ENCODE data around the gene RPS2. TPM values are rescaled to one million over a fixed set of nuclear protein-coding genes. Genes with fewer than 3 reads are reported as not detected.

The RPS2 gene
- total RNA-seq, 2 experiments from 2014 or later = 2,364 to 2,405 TPM

DNA sequence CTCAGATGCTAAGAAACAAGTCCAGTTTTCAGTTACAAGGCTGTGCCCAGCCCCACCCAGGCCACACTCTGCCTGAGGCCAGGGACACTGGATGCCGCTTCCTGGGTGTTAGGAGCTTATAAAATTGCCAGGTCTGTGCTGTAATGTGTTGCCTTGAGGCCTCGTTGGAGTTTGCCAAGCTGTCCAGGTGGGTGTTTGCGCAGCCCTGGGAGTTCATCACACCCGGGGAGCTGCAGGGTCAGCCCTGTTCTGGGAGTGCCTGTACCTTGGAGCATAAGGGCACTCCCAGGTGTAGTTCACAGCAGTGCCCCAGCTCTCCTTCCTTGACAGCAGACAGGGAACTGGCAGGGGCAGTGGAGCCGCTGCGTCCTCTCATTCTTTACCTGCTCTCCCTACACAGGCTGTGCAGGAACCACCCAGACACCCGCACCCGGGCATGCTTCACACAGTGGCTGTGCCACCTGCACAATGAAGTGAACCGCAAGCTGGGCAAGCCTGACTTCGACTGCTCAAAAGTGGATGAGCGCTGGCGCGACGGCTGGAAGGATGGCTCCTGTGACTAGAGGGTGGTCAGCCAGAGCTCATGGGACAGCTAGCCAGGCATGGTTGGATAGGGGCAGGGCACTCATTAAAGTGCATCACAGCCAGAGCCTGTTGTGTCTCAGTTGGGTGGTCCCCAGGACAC, 21.0 kb upstream of the RPS2 start:
- H3K4me1 Mint-ChIP-seq = peaks cover 34% of the 10 kb centered on the region
- no peak for DNase-seq
- peaks cover 13% of the 10 kb centered on the region for H3K36me3 Mint-ChIP-seq (ENCODE audit: low read depth)
- H3K27me3 Mint-ChIP-seq = peaks cover 36% of the 10 kb centered on the region
- no peak overlapping the region for H3K27ac Mint-ChIP-seq
- ChIA-PET CTCF (interaction anchor here (0.7 to 1.7 kb wide), 3 partner anchors 14 to 18 kb away, joined by 3 to 6 read pairs (median 3); partner anchors contain the start of gene TBL3), POLR2A (interaction anchor here (1.1 to 12.7 kb wide), 4 partner anchors 13 to 170 kb away, joined by 3 to 149 read pairs (median 30); partner anchors contain the start of genes NDUFB10, RNF151, RPS2 and TBL3)
- peak overlapping the region; percentile 80 for H3K4me3 Mint-ChIP-seq
- H3K9me3 Mint-ChIP-seq = no peaks in the 10 kb centered on the region

GRCh38 chr16:1984347-1985225, 20.0 kb upstream of the RPS2 start:
- Mint-ChIP-seq H3K4me1 (peaks cover 32% of the 10 kb centered on the region), H3K27me3 (peaks cover 40% of the 10 kb centered on the region), H3K4me3 (peak overlapping the region; percentile 80), H3K27ac (peak overlapping the region; percentile 32), H3K36me3 (ENCODE audit: low read depth) (peaks cover 13% of the 10 kb centered on the region), H3K9me3 (no peaks in the 10 kb centered on the region)
- POLR2A ChIA-PET = interaction anchor here (0.8 to 12.7 kb wide), 6 partner anchors 8 to 171 kb away, joined by 4 to 149 read pairs (median 10); partner anchors contain the start of genes NDUFB10, RNF151, RPS2 and TBL3
- CTCF ChIA-PET = interaction anchor here (0.7 to 1.7 kb wide), 2 partner anchors 13 to 19 kb away, joined by 3 to 6 read pairs; partner anchors contain the start of gene TBL3
- DNase-seq = no peak

- POLR2A ChIA-PET = interaction anchor here (0.8 to 12.7 kb wide), 6 partner anchors 8 to 171 kb away, joined by 4 to 149 read pairs (median 10); partner anchors contain the start of genes NDUFB10, RNF151, RPS2 and TBL3
Measured at GRCh38 chr16:1983544-1984346, 19.1 kb upstream of the RPS2 start, which contains the start of gene GFER. Gene GFER (plus strand): TSS chr16:1984193. CDS start chr16:1984219, 26 bp downstream.

GRCh38 chr16:1982991-1983543, 18.4 kb upstream of the RPS2 start:
- no peak for DNase-seq
- Mint-ChIP-seq H3K36me3 (ENCODE audit: low read depth) (peaks cover 12% of the 10 kb centered on the region), H3K4me1 (peaks cover 21% of the 10 kb centered on the region), H3K27ac (no peak overlapping the region), H3K4me3 (peak overlapping the region; percentile 80), H3K27me3 (peaks cover 28% of the 10 kb centered on the region), H3K9me3 (no peaks in the 10 kb centered on the region)
- POLR2A ChIA-PET = interaction anchor here (1.9 to 12.7 kb wide), 4 partner anchors 9 to 172 kb away, joined by 7 to 149 read pairs (median 30); partner anchors contain the start of genes NDUFB10, RNF151, RPS2 and TBL3
- CTCF ChIA-PET = interaction anchor here (1.1 kb wide), 1 partner anchor 170 kb away, joined by 3 read pairs; no protein-coding TSS in a partner anchor

More at GRCh38 chr16:1983544-1984346, 19.1 kb upstream of the RPS2 start, which contains the start of gene GFER:
- no peaks in the 10 kb centered on the region for H3K9me3 Mint-ChIP-seq
- H3K4me1 Mint-ChIP-seq = peaks cover 24% of the 10 kb centered on the region
- peak; percentile 83 for DNase-seq
- H3K27me3 Mint-ChIP-seq = peaks cover 32% of the 10 kb centered on the region
- H3K36me3 Mint-ChIP-seq (ENCODE audit: low read depth) = peaks cover 14% of the 10 kb centered on the region
- CTCF ChIA-PET = interaction anchor here (1.1 to 1.7 kb wide), 2 partner anchors 12 to 169 kb away, joined by 3 to 6 read pairs; partner anchors contain the start of gene TBL3
- peak within 1 kb of the TSS; percentile 80 for H3K4me3 Mint-ChIP-seq
- H3K27ac Mint-ChIP-seq = peak within 1 kb of the TSS; percentile 32

GRCh38 chr16:1982013-1982433, 17.4 kb upstream of the RPS2 start:
- Mint-ChIP-seq H3K36me3 (ENCODE audit: low read depth) (peaks cover 15% of the 10 kb centered on the region), H3K4me1 (peaks cover 21% of the 10 kb centered on the region), H3K9me3 (no peaks in the 10 kb centered on the region), H3K27ac (no peak overlapping the region), H3K27me3 (peaks cover 27% of the 10 kb centered on the region), H3K4me3 (no peak overlapping the region)
- no peak for DNase-seq
- ChIA-PET POLR2A (interaction anchor here (0.7 to 12.7 kb wide), 4 partner anchors 10 to 275 kb away, joined by 3 to 149 read pairs (median 25); partner anchors contain the start of genes NDUFB10, RNF151, RPS2 and TBL3), CTCF (interaction anchor here (1.0 kb wide), 1 partner anchor 39 kb away, joined by 3 read pairs; the partner anchor contains the start of gene MSRB1)

GRCh38 chr16:1981398-1981836, 16.8 kb upstream of the RPS2 start, which contains the start of gene NOXO1:
Gene NOXO1 (minus strand): TSS chr16:1981469. CDS start chr16:1981179, 290 bp downstream.
- H3K9me3 Mint-ChIP-seq = no peaks in the 10 kb centered on the region
- H3K36me3 Mint-ChIP-seq (ENCODE audit: low read depth) = peaks cover 9% of the 10 kb centered on the region
- no peak within 1 kb of the TSS for H3K4me3 Mint-ChIP-seq
- ChIA-PET POLR2A (interaction anchor here (1.0 to 12.7 kb wide), 6 partner anchors 9 to 274 kb away, joined by 3 to 149 read pairs (median 4); partner anchors contain the start of genes NDUFB10, RNF151, RPS2 and TBL3), CTCF (interaction anchor here (1.0 kb wide), 1 partner anchor 38 kb away, joined by 3 read pairs; the partner anchor contains the start of gene MSRB1)
- no peak within 1 kb of the TSS for H3K27ac Mint-ChIP-seq
- H3K4me1 Mint-ChIP-seq = peaks cover 21% of the 10 kb centered on the region
- H3K27me3 Mint-ChIP-seq = peaks cover 27% of the 10 kb centered on the region
- no peak for DNase-seq

- CTCF ChIA-PET = no interaction called here
- DNase-seq = no peak
- H3K27me3 Mint-ChIP-seq = peaks cover 27% of the 10 kb centered on the region
- peaks cover 21% of the 10 kb centered on the region for H3K4me1 Mint-ChIP-seq
- H3K27ac Mint-ChIP-seq = no peak overlapping the region
- POLR2A ChIA-PET = interaction anchor here (0.9 to 12.7 kb wide), 5 partner anchors 9 to 174 kb away, joined by 3 to 149 read pairs (median 4); partner anchors contain the start of genes NDUFB10, RNF151, RPS2 and SYNGR3
- H3K4me3 Mint-ChIP-seq = no peak overlapping the region
- no peaks in the 10 kb centered on the region for H3K9me3 Mint-ChIP-seq
- H3K36me3 Mint-ChIP-seq (ENCODE audit: low read depth) = peaks cover 11% of the 10 kb centered on the region
Measured at GRCh38 chr16:1980770-1981087, 16.1 kb upstream of the RPS2 start.

- Mint-ChIP-seq H3K27me3 (peaks cover 27% of the 10 kb centered on the region), H3K4me3 (no peak overlapping the region), H3K27ac (no peak overlapping the region), H3K36me3 (ENCODE audit: low read depth) (peaks cover 13% of the 10 kb centered on the region), H3K9me3 (no peaks in the 10 kb centered on the region), H3K4me1 (peaks cover 17% of the 10 kb centered on the region)
- ChIA-PET POLR2A (interaction anchor here (0.9 to 12.7 kb wide), 4 partner anchors 8 to 16 kb away, joined by 3 to 149 read pairs (median 4); partner anchors contain the start of genes NDUFB10, RNF151, RPS2 and SYNGR3), CTCF (no interaction called here)
- DNase-seq = no peak
Measured at GRCh38 chr16:1980030-1980769, 15.6 kb upstream of the RPS2 start.

GRCh38 chr16:1979271-1980029, 14.8 kb upstream of the RPS2 start:
- Mint-ChIP-seq H3K4me1 (peaks cover 12% of the 10 kb centered on the region), H3K9me3 (no peaks in the 10 kb centered on the region), H3K27ac (no peak overlapping the region), H3K4me3 (no peak overlapping the region), H3K27me3 (peaks cover 27% of the 10 kb centered on the region), H3K36me3 (ENCODE audit: low read depth) (peaks cover 18% of the 10 kb centered on the region)
- ChIA-PET CTCF (no interaction called here), POLR2A (interaction anchor here (1.9 to 12.7 kb wide), 3 partner anchors 8 to 16 kb away, joined by 4 to 149 read pairs (median 5); partner anchors contain the start of genes NDUFB10, RNF151, RPS2 and TBL3)
- no peak for DNase-seq

- CTCF ChIA-PET = no interaction called here
- H3K4me1 Mint-ChIP-seq = peaks cover 12% of the 10 kb centered on the region
- POLR2A ChIA-PET = interaction anchor here (1.1 to 12.7 kb wide), 3 partner anchors 15 to 169 kb away, joined by 3 to 149 read pairs (median 3); partner anchors contain the start of genes NDUFB10, RNF151 and RPS2
- H3K27me3 Mint-ChIP-seq = peaks cover 27% of the 10 kb centered on the region
- H3K36me3 Mint-ChIP-seq (ENCODE audit: low read depth) = peaks cover 18% of the 10 kb centered on the region
- no peaks in the 10 kb centered on the region for H3K9me3 Mint-ChIP-seq
- DNase-seq = no peak
- H3K4me3 Mint-ChIP-seq = no peak overlapping the region
- no peak overlapping the region for H3K27ac Mint-ChIP-seq
Measured at GRCh38 chr16:1978476-1979120, 14.0 kb upstream of the RPS2 start.

All from activated CD4-positive, alpha-beta memory T cell treated with anti-CD3 and anti-CD28 coated beads, Interleukin-2, amount 10 ng/mL, durations not matched to agents 7 days and 5 days (primary cell).